ENCODE results near the gene MYO18B.

MYO18B gene

GRCh38 chr22:25741692-25742626 is at the start of gene MYO18B:
Gene MYO18B, plus strand, starts transcription at chr22:25742188. Its CDS starts 18,905 bp downstream, at chr22:25761093.
- FAIRE-seq (no peak), DNase-seq (ENCODE audit: insufficient read length, low spot score) (no peak)
- no peak for TF ChIP-seq POLR2A (IDR thresholded peaks at IDR 0.05; ENCODE audit: low read depth, low read length)

- DNase-seq (ENCODE audit: insufficient read length, low spot score) (no peak), FAIRE-seq (no peak)
- no peak for TF ChIP-seq POLR2A (IDR thresholded peaks at IDR 0.05; ENCODE audit: low read depth, low read length)
These were observed 49.4 kb upstream of the MYO18B start for GRCh38 chr22:25692397-25693267.

- FAIRE-seq (no peak), DNase-seq (ENCODE audit: insufficient read length, low spot score) (no peak)
- no peak for TF ChIP-seq POLR2A (IDR thresholded peaks at IDR 0.05; ENCODE audit: low read depth, low read length)
These were observed 48.8 kb upstream of the MYO18B start for GRCh38 chr22:25693268-25693565.

GRCh38 chr22:25694196-25694907 is 47.6 kb upstream of the MYO18B start:
- TF ChIP-seq POLR2A (IDR thresholded peaks at IDR 0.05; ENCODE audit: low read depth, low read length) = no peak
- DNase-seq (ENCODE audit: insufficient read length, low spot score) (no peak), FAIRE-seq (no peak)

GRCh38 chr22:25695146-25695545 is 46.8 kb upstream of the MYO18B start:
- TF ChIP-seq POLR2A (IDR thresholded peaks at IDR 0.05; ENCODE audit: low read depth, low read length) = no peak
- no peak for FAIRE-seq
- DNase-seq (ENCODE audit: insufficient read length, low spot score) = no peak

- no peak for TF ChIP-seq POLR2A (IDR thresholded peaks at IDR 0.05; ENCODE audit: low read depth, low read length)
- FAIRE-seq (no peak), DNase-seq (ENCODE audit: insufficient read length, low spot score) (no peak)
These were observed 45.2 kb upstream of the MYO18B start for GRCh38 chr22:25696763-25697162.

GRCh38 chr22:25697181-25697664 is 44.8 kb upstream of the MYO18B start:
- TF ChIP-seq POLR2A (IDR thresholded peaks at IDR 0.05; ENCODE audit: low read depth, low read length) = no peak
- no peak for DNase-seq (ENCODE audit: insufficient read length, low spot score)
- FAIRE-seq = no peak

- TF ChIP-seq POLR2A (IDR thresholded peaks at IDR 0.05; ENCODE audit: low read depth, low read length) = no peak
- no peak for FAIRE-seq
- no peak for DNase-seq (ENCODE audit: insufficient read length, low spot score)
These were observed 44.0 kb upstream of the MYO18B start for GRCh38 chr22:25697978-25698377.

- no peak for FAIRE-seq
- TF ChIP-seq POLR2A (IDR thresholded peaks at IDR 0.05; ENCODE audit: low read depth, low read length) = no peak
- no peak for DNase-seq (ENCODE audit: insufficient read length, low spot score)
These were observed 43.5 kb upstream of the MYO18B start for GRCh38 chr22:25698461-25698860.

- TF ChIP-seq POLR2A (IDR thresholded peaks at IDR 0.05; ENCODE audit: low read depth, low read length) = no peak
- no peak for FAIRE-seq
These were observed 43.0 kb upstream of the MYO18B start for GRCh38 chr22:25698978-25699377.

GRCh38 chr22:25701056-25701780 is 40.8 kb upstream of the MYO18B start:
- no peak for TF ChIP-seq POLR2A (IDR thresholded peaks at IDR 0.05; ENCODE audit: low read depth, low read length)
- DNase-seq (ENCODE audit: insufficient read length, low spot score) = no peak
- FAIRE-seq = no peak

More at GRCh38 chr22:25698978-25699377, 43.0 kb upstream of the MYO18B start:
- no peak for DNase-seq (ENCODE audit: insufficient read length, low spot score)

GRCh38 chr22:25702040-25702439 is 39.9 kb upstream of the MYO18B start:
- DNase-seq (ENCODE audit: insufficient read length, low spot score) (no peak), FAIRE-seq (no peak)
- no peak for TF ChIP-seq POLR2A (IDR thresholded peaks at IDR 0.05; ENCODE audit: low read depth, low read length)

- FAIRE-seq = no peak
- no peak for TF ChIP-seq POLR2A (IDR thresholded peaks at IDR 0.05; ENCODE audit: low read depth, low read length)
- DNase-seq (ENCODE audit: insufficient read length, low spot score) = no peak
These were observed 39.3 kb upstream of the MYO18B start for GRCh38 chr22:25702571-25703167.
